CD8-positive, alpha-beta memory T cell (primary cell): ENCODE measurements around the gene ZFP57. TPM values are rescaled to one million over a fixed set of nuclear protein-coding genes. Genes with fewer than 3 reads are reported as not detected.
"Not testable (repeated sequence)": the region's sequence is repeated elsewhere in the genome, so short reads cannot be mapped to it uniquely, and the experiment has no call there.

ENCODE experiments used
- CTCF ChIA-PET: fragments of 350-600 bp; sonication (Branson Sonifier 250); formaldehyde crosslinking; loops from one replicate; lab custom pipeline; 2021; ENCODE audit warnings: antibody characterized with exemption; lab: Charles Lee
- POLR2A ChIA-PET: fragments of 350-600 bp; sonication (Branson Sonifier 250); formaldehyde crosslinking; loops from one replicate; lab custom pipeline; 2021; ENCODE audit warnings: antibody characterized with exemption; lab: Charles Lee
- DNase-seq, 5 donors: peaks; one replicate each; pipeline versions ENCODE4 v3.0.0 to v3.0.0-alpha.2; 2020 to 2022; ENCODE audit warnings: mixed read lengths in 1 of 5
- H3K27ac ChIP-seq: one replicate; pipeline ENCODE4 v1.7.0; 2013; ENCODE audit warnings: low read depth, mild to moderate bottlenecking, low read length, moderate library complexity
- H3K27me3 ChIP-seq: 2 replicates; pipeline ENCODE4 v1.7.0; 2013; ENCODE audit warnings: low read length, mild to moderate bottlenecking; ENCODE audit not compliant: insufficient read depth, poor library complexity, severe bottlenecking
- H3K36me3 ChIP-seq: 2 replicates; pipeline ENCODE4 v1.7.0; 2013; ENCODE audit warnings: mild to moderate bottlenecking, low read length, moderate library complexity; ENCODE audit not compliant: insufficient read depth
- H3K4me1 ChIP-seq: 2 replicates; pipeline ENCODE4 v1.7.0; 2013; ENCODE audit warnings: mild to moderate bottlenecking, low read length, moderate library complexity; ENCODE audit not compliant: insufficient read depth
- H3K4me3 ChIP-seq: 2 replicates; pipeline ENCODE4 v1.7.0; 2013; ENCODE audit warnings: mild to moderate bottlenecking, low read length
- H3K9me3 ChIP-seq: 2 replicates; pipeline ENCODE4 v1.7.0; 2013; ENCODE audit warnings: mild to moderate bottlenecking, low read length
- H3K27ac Mint-ChIP-seq, 8 donors: one replicate each; pipeline ENCODE4 v1.8.0; 2020 to 2021; ENCODE audit warnings: mixed read lengths in 8 of 8, mild to moderate bottlenecking in 6 of 8, inconsistent platforms in 3 of 8, moderate library complexity in 3 of 8
- H3K27me3 Mint-ChIP-seq, 2 donors: one replicate each; pipeline ENCODE4 v1.8.0; 2020 to 2021; ENCODE audit warnings: mixed read lengths in 2 of 2, mild to moderate bottlenecking in 1 of 2, moderate library complexity in 1 of 2
- H3K36me3 Mint-ChIP-seq, 3 donors: one replicate each; pipeline ENCODE4 v1.8.0; 2020 to 2021; ENCODE audit warnings: mixed read lengths in 3 of 3, inconsistent platforms in 1 of 3, mild to moderate bottlenecking in 1 of 3
- H3K4me1 Mint-ChIP-seq, 3 donors: one replicate each; pipeline ENCODE4 v1.8.0; 2020 to 2021; ENCODE audit warnings: mixed read lengths in 3 of 3, inconsistent platforms in 1 of 3, mild to moderate bottlenecking in 1 of 3
- H3K4me3 Mint-ChIP-seq, 7 donors: one replicate each; pipeline ENCODE4 v1.8.0; 2020 to 2021; ENCODE audit warnings: mixed read lengths in 7 of 7, mild to moderate bottlenecking in 6 of 7, moderate library complexity in 4 of 7, inconsistent platforms in 2 of 7
- H3K9me3 Mint-ChIP-seq, 5 donors: one replicate each; pipeline ENCODE4 v1.8.0; 2020 to 2022; ENCODE audit warnings: mixed read lengths in 5 of 5, mild to moderate bottlenecking in 3 of 5, moderate library complexity in 2 of 5, inconsistent platforms in 1 of 5
- polyA plus RNA-seq: library from polyadenylated mRNA; unstranded; fragments of 300-500 nt; fragmentation: Illumina TruSeq; gene quantifications from one replicate; pipeline ENCODE4 v1.2.3, GENCODE V29; 2021
- total RNA-seq, 2 experiments: library from RNA; stranded (reverse); gene quantifications; one replicate each; pipeline ENCODE4 v1.2.3, GENCODE V29; 2021

Gene ZFP57
- total and polyA plus RNA-seq, 3 experiments from 2014 or later = 2.2 to 9.2 (median 9.0) TPM

- Histone ChIP-seq H3K27ac (no peak overlapping the region), H3K27me3 (no peaks in the 10 kb centered on the region), H3K9me3 (no peaks in the 10 kb centered on the region), H3K4me1 (no peaks in the 10 kb centered on the region), H3K36me3 (no peaks in the 10 kb centered on the region), H3K4me3 (no peak overlapping the region)
- Mint-ChIP-seq H3K36me3 (no peaks in the 10 kb centered on the region), H3K4me1 (no peaks in the 10 kb centered on the region), H3K9me3 (no peaks in the 10 kb centered on the region), H3K27ac (peak overlapping the region in 1 of 8 donors; percentile 21), H3K4me3 (no peak overlapping the region), H3K27me3 (peaks cover 22 to 28% of the 10 kb centered on the region in 2 donors)
- ChIA-PET POLR2A (no interaction called here), CTCF (interaction anchor here (0.6 to 9.8 kb wide), 3 partner anchors 12 to 520 kb away, joined by 3 to 85 read pairs (median 4); no protein-coding TSS in a partner anchor)
- DNase-seq = no peak
Measured at GRCh38 chr6:29663300-29664042, 17.5 kb downstream of the ZFP57 start.

DNA sequence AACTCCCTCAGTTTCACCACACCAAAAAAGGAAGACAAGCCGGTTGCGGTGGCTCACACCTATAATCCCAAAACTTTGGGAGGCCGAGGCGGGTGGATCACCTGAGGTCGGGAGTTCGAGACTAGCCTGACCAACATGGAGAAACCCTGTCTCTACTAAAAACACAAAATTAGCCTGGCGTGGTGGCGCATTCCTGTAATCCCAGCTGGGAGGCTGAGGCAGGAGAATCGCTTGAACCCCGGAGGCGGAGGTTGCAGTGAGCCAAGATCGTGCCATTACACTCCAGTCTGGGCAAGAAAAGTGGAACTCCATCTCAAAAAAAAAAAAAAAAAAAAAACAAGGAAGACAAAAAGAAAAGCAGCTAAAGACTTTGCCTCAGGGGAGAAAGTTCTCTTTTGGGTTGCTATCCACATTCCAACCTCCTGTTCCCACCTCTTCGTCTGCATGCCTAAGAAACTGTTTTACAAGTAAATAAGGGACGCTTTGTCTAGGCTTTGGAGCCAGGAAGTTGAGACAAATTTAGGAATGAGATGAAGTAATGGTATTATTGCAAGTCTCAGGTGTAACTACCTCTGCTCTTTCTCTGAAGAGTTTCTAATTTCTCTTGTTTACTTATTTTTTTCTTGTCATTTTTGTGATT lies 19.3 kb downstream of the ZFP57 start:
- not testable (repeated sequence) for H3K4me3 ChIP-seq, H3K4me3 Mint-ChIP-seq, DNase-seq, H3K9me3 ChIP-seq, H3K4me1 ChIP-seq, H3K27me3 ChIP-seq, H3K36me3 Mint-ChIP-seq, H3K27ac ChIP-seq, H3K4me1 Mint-ChIP-seq, H3K9me3 Mint-ChIP-seq, H3K27ac Mint-ChIP-seq, H3K36me3 ChIP-seq
- POLR2A ChIA-PET = interaction anchor here (0.6 kb wide), 1 partner anchor 66 kb away, joined by 4 read pairs; no protein-coding TSS in a partner anchor
- CTCF ChIA-PET = interaction anchor here (0.6 to 9.8 kb wide), 2 partner anchors 10 to 28 kb away, joined by 3 to 85 read pairs; no protein-coding TSS in a partner anchor
- H3K27me3 Mint-ChIP-seq = peaks cover 28 to 29% of the 10 kb centered on the region in 2 donors

DNA sequence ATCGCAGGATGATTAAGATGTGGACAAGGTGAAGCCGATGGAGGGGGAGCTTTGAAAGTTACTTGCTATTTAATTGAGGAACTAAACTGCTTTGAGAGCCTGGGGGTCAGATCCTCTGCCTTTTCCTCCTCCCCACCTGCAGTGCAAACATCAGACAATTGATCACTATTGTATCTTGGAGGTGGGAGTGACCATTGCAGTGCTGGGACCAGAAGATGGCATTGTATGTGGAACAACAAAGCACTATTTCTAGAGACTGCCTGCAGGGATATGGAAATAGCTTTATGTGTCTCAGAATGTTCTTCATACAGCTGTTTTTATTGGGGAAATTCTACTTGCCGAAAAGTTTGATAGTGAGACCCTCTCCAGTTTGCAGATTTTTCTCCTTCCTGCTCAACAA lies 19.9 kb downstream of the ZFP57 start:
- no peaks in the 10 kb centered on the region for H3K4me1 ChIP-seq
- Mint-ChIP-seq H3K4me3 (no peak overlapping the region), H3K4me1 (no peaks in the 10 kb centered on the region), H3K36me3 (peaks cover 0 to 4% (median 0%) of the 10 kb centered on the region in 3 donors), H3K27me3 (peaks cover 27 to 33% of the 10 kb centered on the region in 2 donors), H3K9me3 (no peaks in the 10 kb centered on the region), H3K27ac (no peak overlapping the region)
- H3K4me3 ChIP-seq = no peak overlapping the region
- ChIA-PET POLR2A (no interaction called here), CTCF (interaction anchor here (9.8 kb wide), 1 partner anchor 9 kb away, joined by 85 read pairs; no protein-coding TSS in a partner anchor)
- no peaks in the 10 kb centered on the region for H3K9me3 ChIP-seq
- no peak for DNase-seq
- no peaks in the 10 kb centered on the region for H3K36me3 ChIP-seq
- H3K27ac ChIP-seq = no peak overlapping the region
- H3K27me3 ChIP-seq = no peaks in the 10 kb centered on the region

- H3K4me1 Mint-ChIP-seq = peaks cover under 1% of the 10 kb centered on the region in 3 donors
- Histone ChIP-seq H3K9me3 (no peaks in the 10 kb centered on the region), H3K4me3 (no peak within 1 kb of the TSS), H3K27me3 (no peaks in the 10 kb centered on the region), H3K4me1 (no peaks in the 10 kb centered on the region), H3K36me3 (no peaks in the 10 kb centered on the region), H3K27ac (no peak within 1 kb of the TSS)
- CTCF ChIA-PET = interaction anchor here (1.0 kb wide), 1 partner anchor 9 kb away, joined by 3 read pairs; no protein-coding TSS in a partner anchor
- H3K4me3 Mint-ChIP-seq = no peak within 1 kb of the TSS
- H3K36me3 Mint-ChIP-seq = peaks cover 0 to 4% (median 0%) of the 10 kb centered on the region in 3 donors
- DNase-seq = no peak
- no peak within 1 kb of the TSS for H3K27ac Mint-ChIP-seq
- POLR2A ChIA-PET = no interaction called here
- no peaks in the 10 kb centered on the region for H3K9me3 Mint-ChIP-seq
- peaks cover 28 to 39% of the 10 kb centered on the region in 2 donors for H3K27me3 Mint-ChIP-seq
Measured at GRCh38 chr6:29656798-29657197, 24.2 kb downstream of the ZFP57 start, which contains the start of gene MOG. Gene MOG, plus strand, starts transcription at chr6:29657092. Its CDS starts 118 bp downstream, at chr6:29657210.

- Histone ChIP-seq H3K4me3 (no peak overlapping the region), H3K4me1 (no peaks in the 10 kb centered on the region), H3K36me3 (no peaks in the 10 kb centered on the region), H3K27ac (no peak overlapping the region), H3K27me3 (no peaks in the 10 kb centered on the region), H3K9me3 (no peaks in the 10 kb centered on the region)
- ChIA-PET CTCF (no interaction called here), POLR2A (no interaction called here)
- Mint-ChIP-seq H3K4me1 (peaks cover 4 to 6% (median 5%) of the 10 kb centered on the region in 3 donors), H3K27me3 (peaks cover 26 to 37% of the 10 kb centered on the region in 2 donors), H3K36me3 (peaks cover 0 to 4% (median 0%) of the 10 kb centered on the region in 3 donors), H3K4me3 (no peak overlapping the region), H3K9me3 (no peaks in the 10 kb centered on the region), H3K27ac (no peak overlapping the region)
- no peak for DNase-seq
Measured at GRCh38 chr6:29656157-29656556, 24.8 kb downstream of the ZFP57 start.

GRCh38 chr6:29655658-29656057 lies 25.3 kb downstream of the ZFP57 start:
- Mint-ChIP-seq H3K27me3 (peaks cover 21 to 33% of the 10 kb centered on the region in 2 donors), H3K4me1 (peaks cover 4 to 6% (median 5%) of the 10 kb centered on the region in 3 donors), H3K4me3 (no peak overlapping the region), H3K36me3 (peaks cover 0 to 4% (median 0%) of the 10 kb centered on the region in 3 donors), H3K27ac (no peak overlapping the region), H3K9me3 (no peaks in the 10 kb centered on the region)
- DNase-seq = no peak
- Histone ChIP-seq H3K4me1 (no peaks in the 10 kb centered on the region), H3K4me3 (no peak overlapping the region), H3K36me3 (no peaks in the 10 kb centered on the region), H3K27me3 (no peaks in the 10 kb centered on the region), H3K9me3 (no peaks in the 10 kb centered on the region), H3K27ac (no peak overlapping the region)
- CTCF ChIA-PET = interaction anchor here (2.9 to 6.8 kb wide), 2 partner anchors 14 to 40 kb away, joined by 10 to 74 read pairs; no protein-coding TSS in a partner anchor
- POLR2A ChIA-PET = no interaction called here

- Mint-ChIP-seq H3K9me3 (no peaks in the 10 kb centered on the region), H3K27ac (no peak overlapping the region), H3K4me1 (peaks cover 10 to 20% (median 15%) of the 10 kb centered on the region in 3 donors), H3K27me3 (peaks cover 19 to 24% of the 10 kb centered on the region in 2 donors), H3K36me3 (peaks cover 0 to 4% (median 3%) of the 10 kb centered on the region in 3 donors), H3K4me3 (no peak overlapping the region)
- Histone ChIP-seq H3K27ac (no peak overlapping the region), H3K36me3 (no peaks in the 10 kb centered on the region), H3K4me3 (no peak overlapping the region), H3K9me3 (no peaks in the 10 kb centered on the region), H3K4me1 (peaks cover 14% of the 10 kb centered on the region), H3K27me3 (no peaks in the 10 kb centered on the region)
- peak; percentile 18 to 63 (median 51) for DNase-seq
- CTCF ChIA-PET = interaction anchor here (0.8 to 6.8 kb wide), 29 partner anchors 9 to 811 kb away, joined by 3 to 85 read pairs (median 4); partner anchors contain the start of genes GABBR1 and ZFP57
- POLR2A ChIA-PET = no interaction called here
Measured at GRCh38 chr6:29653452-29654038, 27.4 kb downstream of the ZFP57 start.
